Measurements from ENCODE around the gene ANAPC1.
"Not testable (repeated sequence)": the region's sequence is repeated elsewhere in the genome, so short reads cannot be mapped to it uniquely, and the experiment has no call there.

ANAPC1 gene

GRCh38 chr2:111904726-111905474 lies 20.9 kb upstream of the ANAPC1 start:
- no peak for DNase-seq

DNA sequence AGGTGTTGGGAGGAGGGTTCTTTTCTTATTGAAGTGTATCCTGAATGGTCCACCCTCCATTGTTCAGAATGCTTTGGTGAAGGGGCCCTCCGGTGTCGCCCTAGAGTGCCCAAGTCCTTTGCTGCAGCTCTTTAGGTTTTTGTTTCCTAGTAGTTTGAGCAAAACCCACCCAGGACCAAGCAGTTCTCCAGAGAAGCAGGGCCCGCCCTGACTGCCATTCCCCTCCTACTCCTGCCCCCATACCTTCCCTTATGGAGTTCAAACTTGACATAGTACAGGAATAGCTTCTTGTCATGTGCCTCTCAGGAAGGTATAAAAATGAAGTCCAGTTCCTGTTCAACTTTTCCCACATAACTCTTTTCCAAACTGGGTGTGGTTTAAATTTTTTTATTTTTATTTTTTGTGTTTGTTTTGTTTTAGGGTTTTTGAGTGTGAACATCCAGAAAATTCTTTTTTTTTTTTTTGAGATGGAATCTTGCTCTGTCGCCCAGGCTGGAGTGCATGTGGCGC lies 20.0 kb upstream of the ANAPC1 start:
- DNase-seq, result no peak

DNA sequence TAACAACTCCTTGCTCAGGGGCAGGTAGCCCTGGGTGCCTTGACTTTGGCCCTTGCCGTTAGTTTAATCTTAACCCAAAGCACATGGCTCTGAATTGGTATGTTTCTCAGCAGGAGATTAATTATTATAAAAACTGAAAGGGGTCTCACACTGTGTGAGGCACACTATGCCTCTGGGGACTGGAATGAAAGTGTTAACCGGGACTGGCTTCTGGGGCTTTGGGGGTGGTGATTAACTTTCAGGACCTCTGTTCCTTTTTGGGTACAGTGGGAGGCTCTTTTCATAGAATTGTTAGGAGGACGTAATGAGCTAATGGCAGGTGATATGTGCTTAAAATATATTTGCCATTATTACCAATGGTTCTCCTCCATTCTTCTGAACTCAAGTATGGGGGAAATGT lies 19.5 kb upstream of the ANAPC1 start:
- no peak for DNase-seq

DNA sequence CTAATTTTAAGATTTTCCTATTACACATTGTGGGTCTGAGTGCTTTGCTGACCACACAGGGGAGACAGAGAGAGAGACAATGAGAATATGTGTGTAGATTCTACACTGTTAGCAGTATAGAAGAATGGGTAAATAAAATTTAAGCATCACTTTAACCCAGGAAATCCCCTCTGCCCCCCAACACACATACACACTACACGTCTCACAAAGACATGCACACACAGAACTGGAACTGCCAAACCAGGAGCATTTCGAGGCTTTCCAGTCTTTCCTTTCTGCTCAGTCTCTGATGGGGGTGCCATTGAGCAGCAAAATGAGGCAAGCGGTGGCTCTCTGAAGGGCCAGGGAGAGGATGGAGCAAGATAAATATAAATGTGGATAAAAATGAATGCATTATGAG lies 16.9 kb upstream of the ANAPC1 start:
- no peak for DNase-seq

GRCh38 chr2:111898703-111899514 lies 14.9 kb upstream of the ANAPC1 start:
- no peak for DNase-seq

GRCh38 chr2:111897924-111898702 lies 14.1 kb upstream of the ANAPC1 start, which contains the start of gene MERTK:
TSS of gene MERTK (plus strand) at chr2:111898607. CDS start at chr2:111898736, 129 bp downstream.
- no peak for DNase-seq

DNA sequence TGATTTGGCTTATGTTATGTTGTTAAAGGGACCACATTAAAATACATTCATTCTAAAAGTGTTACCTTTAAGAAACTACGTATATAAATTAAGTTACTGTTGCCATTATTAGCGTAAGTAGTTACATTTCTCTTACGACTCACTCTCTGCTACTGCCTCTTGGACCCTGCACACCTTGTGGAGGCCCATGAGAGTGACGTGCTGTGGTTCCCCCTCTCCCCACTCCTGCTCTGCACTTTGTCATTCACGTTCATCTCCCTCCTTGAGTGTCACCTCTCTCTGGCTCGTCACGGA lies 13.6 kb upstream of the ANAPC1 start:
- no peak for DNase-seq

DNA sequence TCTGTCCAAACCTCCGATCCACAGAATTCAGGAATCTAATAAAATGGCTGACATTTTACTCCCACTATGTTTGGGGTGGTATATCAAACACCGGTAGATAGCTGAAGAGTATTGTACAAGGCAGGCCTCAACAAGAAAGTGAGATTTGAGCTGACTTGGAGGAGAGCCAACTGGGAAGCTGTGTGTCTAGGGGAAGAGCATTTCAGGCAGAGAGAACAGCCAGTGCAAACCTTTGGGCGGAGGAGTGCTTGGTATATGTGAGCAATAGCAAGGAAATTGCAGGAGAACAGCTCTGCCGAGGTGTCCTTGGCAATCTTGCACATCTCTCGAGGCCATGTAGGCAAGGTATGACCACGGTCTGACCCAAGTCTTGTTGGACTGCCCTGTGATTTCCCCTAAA lies 12.6 kb upstream of the ANAPC1 start:
- no peak for DNase-seq

- no peak for DNase-seq
Observed at GRCh38 chr2:111896024-111896423, 12.0 kb upstream of the ANAPC1 start.

- DNase-seq, result no peak
Observed at GRCh38 chr2:111884592-111884964, 585 bp upstream of the ANAPC1 start.

DNA sequence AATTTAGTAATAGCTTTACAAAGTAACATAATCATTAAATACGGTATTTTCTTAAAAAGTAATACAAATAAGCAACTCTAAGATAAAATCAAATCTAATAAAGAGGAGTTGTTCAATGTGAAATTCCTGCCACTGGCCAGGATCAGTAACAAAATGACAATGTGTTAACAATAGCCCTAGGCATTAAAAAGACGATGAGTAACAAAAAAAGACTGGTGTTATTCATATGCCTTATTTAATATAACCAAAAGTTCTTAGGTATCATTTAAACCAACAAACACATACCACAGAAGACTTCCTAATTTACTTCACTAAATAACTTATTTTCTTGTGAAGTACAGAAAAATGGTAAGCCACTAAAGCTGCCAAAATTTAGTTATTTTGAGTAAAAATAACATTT lies 11.2 kb downstream of the ANAPC1 start:
- DNase-seq, result not testable (repeated sequence)

DNA sequence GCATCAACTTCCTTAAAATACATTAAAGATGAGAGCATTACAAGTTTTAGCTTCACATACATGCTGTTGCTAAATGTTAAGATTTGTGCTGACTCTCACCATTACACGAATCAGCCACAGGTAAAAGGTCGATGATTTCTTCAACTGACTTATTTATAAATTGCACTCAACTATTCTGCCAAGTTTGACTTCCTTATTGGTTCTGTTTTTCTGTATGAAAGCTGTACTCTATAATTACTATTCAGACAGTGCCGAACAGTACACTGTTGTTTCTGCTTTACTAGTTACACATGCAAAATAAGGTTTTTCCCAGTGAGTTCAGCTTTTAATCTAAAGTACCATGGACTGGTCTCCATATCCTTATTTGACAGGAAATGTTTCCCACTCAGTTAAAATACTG lies 18.9 kb downstream of the ANAPC1 start:
- DNase-seq, result not testable (repeated sequence)

- not testable (repeated sequence) for DNase-seq
Observed at GRCh38 chr2:111860005-111860404, 24.0 kb downstream of the ANAPC1 start.

GRCh38 chr2:111852544-111852943 lies 31.4 kb downstream of the ANAPC1 start:
- DNase-seq, result not testable (repeated sequence)

GRCh38 chr2:111850646-111851045 lies 33.3 kb downstream of the ANAPC1 start:
- DNase-seq, result not testable (repeated sequence)

DNA sequence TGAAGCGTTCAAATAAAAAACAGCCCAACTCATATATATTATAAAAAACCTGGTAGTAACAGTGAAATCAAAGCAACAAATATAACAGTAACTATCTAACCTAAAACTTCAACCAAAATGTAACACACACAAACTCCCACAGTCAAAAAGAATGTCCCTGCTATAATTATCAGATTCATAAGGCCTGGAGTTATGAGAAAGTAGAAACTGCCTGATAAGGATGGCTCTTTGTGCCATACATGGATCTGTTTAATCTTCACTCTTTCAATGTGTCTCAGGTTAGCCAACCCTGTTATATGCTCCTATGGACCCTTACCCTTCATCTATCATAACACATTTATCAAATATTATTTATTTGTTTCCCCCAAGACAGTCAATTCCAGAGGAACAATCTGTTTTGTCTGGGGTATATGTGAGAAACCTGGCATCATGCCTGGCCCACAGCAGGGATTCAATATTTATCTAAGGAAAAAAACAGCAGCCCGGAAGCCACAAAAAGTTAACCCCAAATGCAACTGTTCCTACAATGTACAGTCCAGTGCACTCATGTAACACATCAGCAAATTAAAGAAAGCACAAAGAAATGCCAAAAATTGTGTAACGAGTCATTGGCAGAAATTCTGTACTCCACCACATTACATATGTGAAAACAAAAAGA lies 44.2 kb downstream of the ANAPC1 start:
- DNase-seq, result not testable (repeated sequence)

- DNase-seq, result not testable (repeated sequence)
Observed at GRCh38 chr2:111838992-111839391, 45.0 kb downstream of the ANAPC1 start.

DNA sequence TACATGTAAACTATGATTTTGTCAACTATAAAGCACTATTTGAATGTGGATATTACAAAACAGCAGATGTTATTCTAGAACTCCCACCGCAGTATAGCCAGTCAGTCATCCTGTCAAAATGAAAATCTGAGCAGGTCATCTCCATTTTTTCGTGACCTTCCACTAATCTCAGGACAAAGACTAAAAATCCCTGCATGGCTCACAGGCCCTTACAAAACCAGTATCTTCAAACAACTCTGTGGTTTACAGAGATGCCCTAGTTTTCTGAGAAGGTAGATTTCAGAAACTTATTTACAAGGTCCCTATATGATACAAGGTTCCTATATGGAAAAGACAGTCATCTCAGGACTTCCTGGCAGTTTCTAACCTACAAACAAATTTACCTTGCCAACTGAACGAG lies 49.8 kb downstream of the ANAPC1 start:
- DNase-seq, result not testable (repeated sequence)

DNA sequence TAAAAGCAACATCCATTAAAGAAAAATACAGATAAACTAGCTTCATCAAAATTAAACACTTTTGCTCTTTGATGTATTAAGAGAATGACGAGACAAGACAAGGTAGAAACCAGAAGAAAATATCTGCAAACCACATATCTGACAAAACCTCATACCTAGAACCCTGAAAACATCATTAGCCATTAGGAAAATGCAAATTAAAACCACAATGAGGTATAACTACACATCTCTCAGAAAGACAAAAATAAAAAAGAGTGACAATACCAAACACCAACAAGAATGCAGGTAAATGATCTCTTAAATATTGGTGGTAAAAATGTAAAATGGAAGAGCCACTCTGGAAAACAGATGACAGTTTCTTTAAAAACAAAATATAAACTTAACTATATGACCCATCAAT lies 53.5 kb downstream of the ANAPC1 start:
- DNase-seq, result not testable (repeated sequence)

DNA sequence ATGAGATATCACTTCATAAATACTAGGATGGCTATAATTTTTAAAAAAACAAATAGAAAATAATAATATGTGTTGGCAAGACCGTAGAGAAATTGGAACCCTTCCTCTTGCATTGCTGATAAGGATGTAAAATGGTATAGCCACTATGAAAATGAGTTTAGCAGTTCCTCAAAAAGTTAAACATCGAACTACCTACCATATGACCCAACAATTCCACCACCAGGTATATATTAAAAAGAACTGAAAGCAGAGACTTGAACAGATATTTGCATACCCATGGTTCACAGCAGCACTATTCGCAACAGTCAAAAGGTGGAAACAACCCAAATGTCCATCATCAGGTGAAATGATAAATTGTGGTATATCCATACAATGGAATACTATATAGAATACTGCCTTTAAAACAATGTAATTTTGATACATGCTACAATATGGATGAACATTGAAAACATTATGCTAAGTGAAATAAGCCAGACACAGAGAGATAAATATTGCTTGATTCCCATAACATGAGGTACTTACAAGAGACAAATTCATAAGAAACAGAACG lies 55.7 kb downstream of the ANAPC1 start:
- DNase-seq, result not testable (repeated sequence)

- DNase-seq, result not testable (repeated sequence)
Observed at GRCh38 chr2:111812970-111813622, 70.9 kb downstream of the ANAPC1 start.

GRCh38 chr2:111790633-111791032 lies 93.4 kb downstream of the ANAPC1 start:
- DNase-seq, result not testable (repeated sequence)
